Mesenchymal stem cell (in vitro differentiated cells and primary cell): ENCODE measurements around the gene PLTP.

Experiments used
- DNase-seq: peaks from one replicate; pipeline ENCODE4 v3.0.0-alpha.2; 2013
- H2AFZ ChIP-seq: one replicate; pipeline ENCODE4 v1.6.1; 2013; ENCODE audit warnings: low read depth, mild to moderate bottlenecking, control low read depth, inconsistent platforms, low read length, moderate library complexity
- H2AK5ac ChIP-seq: 2 replicates; pipeline ENCODE4 v1.6.1; 2013; ENCODE audit warnings: low read length, moderate library complexity, mild to moderate bottlenecking, inconsistent platforms; ENCODE audit not compliant: severe bottlenecking
- H2BK120ac ChIP-seq: one replicate; pipeline ENCODE4 v1.6.1; 2013; ENCODE audit warnings: low read depth, mild to moderate bottlenecking, inconsistent platforms, low read length, moderate library complexity
- H2BK12ac ChIP-seq, 2 experiments: one replicate each; pipeline ENCODE4 v1.6.1; 2013; ENCODE audit warnings: inconsistent platforms in 2 of 2, low read length in 2 of 2, mild to moderate bottlenecking in 2 of 2, moderate library complexity in 2 of 2, control low read depth in 1 of 2
- H2BK15ac ChIP-seq: one replicate; pipeline ENCODE4 v1.6.1; 2013; ENCODE audit warnings: mild to moderate bottlenecking, low read depth, inconsistent platforms; ENCODE audit not compliant: poor library complexity, severe bottlenecking
- H2BK5ac ChIP-seq: 2 replicates; pipeline ENCODE4 v1.6.1; 2013; ENCODE audit warnings: low read depth, mild to moderate bottlenecking, low read length, control low read depth, inconsistent platforms; ENCODE audit not compliant: poor library complexity, severe bottlenecking
- H3K14ac ChIP-seq, 2 experiments: one replicate each; pipeline ENCODE4 v1.6.1; 2013; ENCODE audit warnings: inconsistent platforms in 2 of 2, low read length in 2 of 2, control low read depth in 1 of 2, mild to moderate bottlenecking in 1 of 2, moderate library complexity in 1 of 2
- H3K18ac ChIP-seq, 2 experiments: one replicate each; pipeline ENCODE4 v1.6.1; 2013; ENCODE audit warnings: inconsistent platforms in 2 of 2, low read length in 2 of 2, control low read depth in 1 of 2, low read depth in 1 of 2, mild to moderate bottlenecking in 1 of 2
- H3K23ac ChIP-seq, 2 experiments: one replicate each; pipeline ENCODE4 v1.6.1; 2013; ENCODE audit warnings: inconsistent platforms in 2 of 2, low read length in 2 of 2, mild to moderate bottlenecking in 2 of 2, moderate library complexity in 2 of 2, control low read depth in 1 of 2
- H3K27ac ChIP-seq: 2 replicates; pipeline ENCODE4 v1.5.1; 2013; ENCODE audit warnings: mild to moderate bottlenecking, moderate library complexity, low read length, control low read depth, inconsistent platforms; ENCODE audit not compliant: poor library complexity, severe bottlenecking
- H3K27me3 ChIP-seq, 2 experiments: 2 replicates each; pipeline versions ENCODE4 v1.6.1 to v1.7.0; 2013; ENCODE audit warnings: low read length in 2 of 2, mild to moderate bottlenecking in 2 of 2, moderate library complexity in 2 of 2, control low read depth in 1 of 2, inconsistent platforms in 1 of 2; ENCODE audit not compliant: control insufficient read depth in 1 of 2, insufficient read depth in 1 of 2
- H3K36me3 ChIP-seq, 2 experiments: 2 replicates each; pipeline versions ENCODE4 v1.6.1 to v1.7.0; 2013; ENCODE audit warnings: low read length in 2 of 2, control low read depth in 1 of 2, inconsistent platforms in 1 of 2, low read depth in 1 of 2, mild to moderate bottlenecking in 1 of 2; ENCODE audit not compliant: insufficient read depth in 2 of 2, control insufficient read depth in 1 of 2
- H3K4ac ChIP-seq, 2 experiments: one replicate each; pipeline ENCODE4 v1.6.1; 2013; ENCODE audit warnings: inconsistent platforms in 2 of 2, low read length in 2 of 2, mild to moderate bottlenecking in 2 of 2, moderate library complexity in 2 of 2, control low read depth in 1 of 2, low read depth in 1 of 2
- H3K4me1 ChIP-seq: 2 replicates; pipeline ENCODE4 v1.6.1; 2013; ENCODE audit warnings: low read depth, low read length, control low read depth; ENCODE audit not compliant: control insufficient read depth, insufficient read depth
- H3K4me2 ChIP-seq: 2 replicates; pipeline ENCODE4 v1.6.1; 2013; ENCODE audit warnings: low read length, mild to moderate bottlenecking, inconsistent platforms; ENCODE audit not compliant: poor library complexity, severe bottlenecking
- H3K4me3 ChIP-seq, 2 experiments: 2 replicates each; pipeline versions ENCODE4 v1.5.1 to v1.7.0; 2013; ENCODE audit warnings: low read length in 2 of 2, mild to moderate bottlenecking in 2 of 2, control low read depth in 1 of 2, low read depth in 1 of 2; ENCODE audit not compliant: insufficient read depth in 1 of 2
- H3K79me1 ChIP-seq: replicated peaks from 2 replicates; pipeline ENCODE4 v1.6.1; 2013; ENCODE audit warnings: mild to moderate bottlenecking, control low read depth, low read length, inconsistent platforms; ENCODE audit not compliant: poor library complexity, severe bottlenecking
- H3K9ac ChIP-seq: 2 replicates; pipeline ENCODE4 v1.7.0; 2013; ENCODE audit warnings: mild to moderate bottlenecking, low read length, moderate library complexity
- H3K9me3 ChIP-seq: 2 replicates; pipeline ENCODE4 v1.7.0; 2013; ENCODE audit warnings: mild to moderate bottlenecking, low read length; ENCODE audit not compliant: control insufficient read depth
- H4K8ac ChIP-seq: one replicate; pipeline ENCODE4 v1.6.1; 2013; ENCODE audit warnings: inconsistent platforms, mild to moderate bottlenecking, low read length, moderate library complexity
- H4K91ac ChIP-seq: one replicate; pipeline ENCODE4 v1.6.1; 2013; ENCODE audit warnings: mild to moderate bottlenecking, low read length, inconsistent platforms
- WGBS: methylation state at CpG from one replicate; pipeline ENCODE4 v1.1.7; 2013; ENCODE audit warnings: mixed read lengths; 5-methylcytosine and 5-hydroxymethylcytosine counted together

The PLTP gene

GRCh38 chr20:45897692-45898091 is 14.3 kb downstream of the PLTP start:
- H3K4me2 ChIP-seq = no peak overlapping the region
- no peak overlapping the region for H2BK120ac ChIP-seq
- H4K91ac ChIP-seq = no peak overlapping the region
- H3K9me3 ChIP-seq = no peaks in the 10 kb centered on the region
- H2BK5ac ChIP-seq = no peak overlapping the region
- H2AFZ ChIP-seq = no peak overlapping the region
- H3K18ac ChIP-seq = no peak overlapping the region
- no peak overlapping the region for H3K23ac ChIP-seq
- no peak for DNase-seq
- H3K36me3 ChIP-seq = peaks cover 74 to 84% of the 10 kb centered on the region in 2 experiments
- H3K79me1 ChIP-seq = peaks cover 7% of the 10 kb centered on the region
- H3K27ac ChIP-seq = no peak overlapping the region
- H3K4ac ChIP-seq = no peak overlapping the region
- no peak overlapping the region for H3K4me3 ChIP-seq
- H3K4me1 ChIP-seq = peaks cover 7% of the 10 kb centered on the region
- 93% methylated on average over 7 of the region's 7 CpGs for WGBS
- H3K14ac ChIP-seq = no peak overlapping the region
- H3K27me3 ChIP-seq = no peaks in the 10 kb centered on the region
- no peak overlapping the region for H2AK5ac ChIP-seq
- no peak overlapping the region for H2BK12ac ChIP-seq
- no peak overlapping the region for H2BK15ac ChIP-seq
- H3K9ac ChIP-seq = no peak overlapping the region
- no peak overlapping the region for H4K8ac ChIP-seq

GRCh38 chr20:45897289-45897688 is 14.7 kb downstream of the PLTP start:
- Histone ChIP-seq H3K27me3 (no peaks in the 10 kb centered on the region), H3K27ac (no peak overlapping the region), H2BK120ac (no peak overlapping the region), H3K4me1 (peaks cover 10% of the 10 kb centered on the region), H3K4ac (no peak overlapping the region), H2AK5ac (no peak overlapping the region), H2BK15ac (no peak overlapping the region), H3K14ac (no peak overlapping the region), H3K23ac (no peak overlapping the region), H3K4me2 (no peak overlapping the region), H2BK5ac (no peak overlapping the region), H4K8ac (no peak overlapping the region), H3K9me3 (no peaks in the 10 kb centered on the region), H3K18ac (no peak overlapping the region), H3K9ac (no peak overlapping the region), H2BK12ac (no peak overlapping the region), H3K36me3 (peaks cover 72 to 88% of the 10 kb centered on the region in 2 experiments), H2AFZ (no peak overlapping the region), H4K91ac (no peak overlapping the region), H3K79me1 (peaks cover 11% of the 10 kb centered on the region), H3K4me3 (no peak overlapping the region)
- no peak for DNase-seq
- 80% methylated on average over 1 of the region's 2 CpGs for WGBS

- no peak for DNase-seq
- peaks cover 16% of the 10 kb centered on the region for H3K79me1 ChIP-seq
- H3K4me2 ChIP-seq = no peak overlapping the region
- H3K27me3 ChIP-seq = no peaks in the 10 kb centered on the region
- peak overlapping the region; percentile 24 for H4K8ac ChIP-seq
- H2BK5ac ChIP-seq = no peak overlapping the region
- H3K4me3 ChIP-seq = no peak overlapping the region
- no peak overlapping the region for H3K4ac ChIP-seq
- H3K14ac ChIP-seq = no peak overlapping the region
- peaks cover 68 to 84% of the 10 kb centered on the region in 2 experiments for H3K36me3 ChIP-seq
- no peak overlapping the region for H2AFZ ChIP-seq
- no peaks in the 10 kb centered on the region for H3K9me3 ChIP-seq
- H3K9ac ChIP-seq = no peak overlapping the region
- H3K18ac ChIP-seq = no peak overlapping the region
- no peak overlapping the region for H2BK12ac ChIP-seq
- 97% methylated on average over 12 of the region's 14 CpGs for WGBS
- no peak overlapping the region for H3K23ac ChIP-seq
- H3K4me1 ChIP-seq = peaks cover 15% of the 10 kb centered on the region
- H4K91ac ChIP-seq = no peak overlapping the region
- no peak overlapping the region for H2BK15ac ChIP-seq
- H2BK120ac ChIP-seq = no peak overlapping the region
- no peak overlapping the region for H2AK5ac ChIP-seq
- H3K27ac ChIP-seq = no peak overlapping the region
Measured at GRCh38 chr20:45896641-45897161, 15.3 kb downstream of the PLTP start.

- no peak overlapping the region for H2BK15ac ChIP-seq
- peaks cover 21% of the 10 kb centered on the region for H3K79me1 ChIP-seq
- no peak overlapping the region for H3K9ac ChIP-seq
- H2BK120ac ChIP-seq = no peak overlapping the region
- no peak overlapping the region for H3K4me2 ChIP-seq
- H2AK5ac ChIP-seq = no peak overlapping the region
- H2AFZ ChIP-seq = no peak overlapping the region
- H3K27me3 ChIP-seq = no peaks in the 10 kb centered on the region
- H2BK12ac ChIP-seq = no peak overlapping the region
- no peak overlapping the region for H3K4me3 ChIP-seq
- no peak overlapping the region for H3K27ac ChIP-seq
- H3K4ac ChIP-seq = no peak overlapping the region
- H3K36me3 ChIP-seq = peaks cover 64 to 72% of the 10 kb centered on the region in 2 experiments
- H3K18ac ChIP-seq = no peak overlapping the region
- no peak overlapping the region for H4K8ac ChIP-seq
- no peak overlapping the region for H3K23ac ChIP-seq
- H4K91ac ChIP-seq = peak overlapping the region; percentile 12
- no peak overlapping the region for H2BK5ac ChIP-seq
- H3K4me1 ChIP-seq = peaks cover 25% of the 10 kb centered on the region
- no peak overlapping the region for H3K14ac ChIP-seq
- DNase-seq = no peak
- WGBS = 83% methylated on average over 4 of the region's 12 CpGs
- H3K9me3 ChIP-seq = no peaks in the 10 kb centered on the region
Measured at GRCh38 chr20:45894797-45895196, 17.2 kb downstream of the PLTP start.
